GM12873 (cell line): ENCODE measurements around the gene P2RX1.

Experiments
- CTCF ChIP-seq: IDR thresholded peaks from 2 replicates; pipeline ENCODE4 v1.5.1; 2012; ENCODE audit warnings: low read depth, mild to moderate bottlenecking, moderate library complexity, low read length, control low read depth; ENCODE audit not compliant: insufficient read depth; ENCODE audit errors: missing control alignments

The P2RX1 gene

GRCh38 chr17:3867606-3868005 is 48.7 kb downstream of the P2RX1 start:
- no peak for TF ChIP-seq CTCF

- no peak for TF ChIP-seq CTCF
Measured at GRCh38 chr17:3867106-3867505, 49.2 kb downstream of the P2RX1 start.

- no peak for TF ChIP-seq CTCF
Measured at GRCh38 chr17:3866276-3866675, 50.0 kb downstream of the P2RX1 start.

GRCh38 chr17:3865176-3865575 is 51.1 kb downstream of the P2RX1 start:
- no peak for TF ChIP-seq CTCF

- TF ChIP-seq CTCF: no peak
Measured at GRCh38 chr17:3864534-3864933, 51.7 kb downstream of the P2RX1 start.

GRCh38 chr17:3861761-3862681 is 54.2 kb downstream of the P2RX1 start:
- TF ChIP-seq CTCF: no peak

GRCh38 chr17:3860939-3861700 is 55.1 kb downstream of the P2RX1 start:
- TF ChIP-seq CTCF: no peak
